Liver (tissue), 9 donors: ENCODE measurements around the gene BICDL2. TPM values are rescaled to one million over a fixed set of nuclear protein-coding genes. Genes with fewer than 3 reads are reported as not detected.

Experiments used
- DNase-seq: peaks from one replicate; pipeline ENCODE4 v3.0.0-alpha.2; 2017; ENCODE audit warnings: low spot score
- H3K27ac ChIP-seq, 2 donors: one replicate each; pipeline ENCODE4 v1.7.0; 2013; ENCODE audit warnings: inconsistent platforms in 2 of 2, low read length in 2 of 2, control low read depth in 1 of 2, low read depth in 1 of 2, mild to moderate bottlenecking in 1 of 2
- H3K27me3 ChIP-seq, 4 donors: one replicate each; pipeline versions ENCODE4 v1.6.1 to v1.7.0; 2013; ENCODE audit warnings: low read length in 3 of 4, inconsistent platforms in 1 of 4, mild to moderate bottlenecking in 1 of 4, moderate library complexity in 1 of 4; ENCODE audit not compliant: control insufficient read depth in 4 of 4, insufficient read depth in 4 of 4
- H3K36me3 ChIP-seq, 4 donors: one replicate each; pipeline versions ENCODE4 v1.6.1 to v1.7.0; 2013; ENCODE audit warnings: low read length in 3 of 4, mild to moderate bottlenecking in 3 of 4, low read depth in 1 of 4, moderate library complexity in 1 of 4; ENCODE audit not compliant: control insufficient read depth in 4 of 4, insufficient read depth in 3 of 4
- H3K4me1 ChIP-seq, 4 donors: one replicate each; pipeline versions ENCODE4 v1.6.1 to v1.7.0; 2013; ENCODE audit warnings: low read length in 3 of 4, mild to moderate bottlenecking in 3 of 4, moderate library complexity in 1 of 4; ENCODE audit not compliant: control insufficient read depth in 4 of 4, insufficient read depth in 4 of 4
- H3K4me3 ChIP-seq, 3 donors: one replicate each; pipeline versions ENCODE4 v1.6.1 to v1.7.0; 2013; ENCODE audit warnings: low read length in 3 of 3, control low read depth in 1 of 3, low read depth in 1 of 3, mild to moderate bottlenecking in 1 of 3
- H3K9ac ChIP-seq, 2 donors: one replicate each; pipeline ENCODE4 v1.7.0; 2013; ENCODE audit warnings: low read length in 2 of 2, mild to moderate bottlenecking in 2 of 2, moderate library complexity in 2 of 2, control low read depth in 1 of 2, low read depth in 1 of 2
- H3K9me3 ChIP-seq, 4 donors: one replicate each; pipeline versions ENCODE4 v1.6.1 to v1.7.0; 2013; ENCODE audit warnings: low read length in 3 of 4; ENCODE audit not compliant: control insufficient read depth in 4 of 4
- EGR1 ChIP-seq, 2 donors: IDR thresholded peaks; 2 replicates each; pipeline ENCODE4 v1.6.1; 2016 to 2018; ENCODE audit warnings: antibody characterized with exemption in 2 of 2, low read depth in 2 of 2
- FOXA1 ChIP-seq: IDR thresholded peaks from 2 replicates; pipeline ENCODE4 v1.6.1; 2016; ENCODE audit warnings: antibody characterized with exemption
- HNF4G ChIP-seq: IDR thresholded peaks from 2 replicates; pipeline ENCODE4 v1.6.1; 2016; ENCODE audit warnings: antibody characterized with exemption
- NR2F2 ChIP-seq: IDR thresholded peaks from 2 replicates; pipeline ENCODE4 v1.6.1; 2016; ENCODE audit warnings: antibody characterized with exemption
- RAD21 ChIP-seq, 2 donors: IDR thresholded peaks; 2 replicates each; pipeline ENCODE4 v1.6.1; 2016; ENCODE audit warnings: antibody characterized with exemption in 2 of 2, mild to moderate bottlenecking in 2 of 2
- RXRA ChIP-seq, 2 donors: IDR thresholded peaks; 2 replicates each; pipeline ENCODE4 v1.6.1; 2017 to 2018; ENCODE audit warnings: antibody characterized with exemption in 2 of 2, mild to moderate bottlenecking in 1 of 2
- YY1 ChIP-seq: IDR thresholded peaks from 2 replicates; pipeline ENCODE4 v1.6.1; 2016; ENCODE audit warnings: antibody characterized with exemption, mild to moderate bottlenecking
- ZBTB33 ChIP-seq: IDR thresholded peaks from 2 replicates; pipeline ENCODE4 v1.6.1; 2016; ENCODE audit warnings: antibody characterized with exemption
- WGBS: extraction: QIAGEN DNeasy Blood & Tissue Kit; methylation state at CpG from one replicate; pipeline ENCODE4 v1.1.7; 2013; 5-methylcytosine and 5-hydroxymethylcytosine counted together
- polyA plus RNA-seq, 2 donors: library from polyadenylated mRNA; stranded (reverse) in 1 of 2; unstranded in 1 of 2; fragments of 200-250 nt in 1 of 2; fragments of >200 nt in 1 of 2; fragmentation: Nextera tagmentation in 1 of 2; extraction: Ambion mirVana in 1 of 2; gene quantifications; one replicate each; pipeline versions ENCODE4 v1.2.1 to v1.2.3, GENCODE V29; 2013 to 2015
- total RNA-seq, 2 donors: library from RNA; depleted of rRNA; stranded (reverse); fragments of >200 nt; gene quantifications; one replicate each; pipeline ENCODE4 v1.2.3, GENCODE V29; 2014
- TF ChIP-seq, protein P1 (sequence below): fragments of 150-350 bp; IDR thresholded peaks from 2 replicates; pipeline ENCODE4 v1.5.1; 2017; ENCODE audit warnings: improper control_type of control experiment, low read depth, low read length; ENCODE audit not compliant: missing input control
- TF ChIP-seq, protein P2 (sequence below): IDR thresholded peaks from 2 replicates; pipeline ENCODE4 v1.6.1; 2016; ENCODE audit warnings: antibody characterized with exemption
- TF ChIP-seq, protein P3 (sequence below): IDR thresholded peaks from 2 replicates; pipeline ENCODE4 v1.6.1; 2016; ENCODE audit warnings: antibody characterized with exemption, mild to moderate bottlenecking
- donor health status: healthy.
- donor health status: healthy.
- donor health status: healthy.
- donor health status: healthy.
- donor health status: healthy.

The BICDL2 gene
- total and polyA plus RNA-seq, 4 donors: 0.15 to 0.59 (median 0.33) TPM; not detected in 1

GRCh38 chr16:3049921-3050481, 13.3 kb upstream of the BICDL2 start:
- TF ChIP-seq, protein P1, sequence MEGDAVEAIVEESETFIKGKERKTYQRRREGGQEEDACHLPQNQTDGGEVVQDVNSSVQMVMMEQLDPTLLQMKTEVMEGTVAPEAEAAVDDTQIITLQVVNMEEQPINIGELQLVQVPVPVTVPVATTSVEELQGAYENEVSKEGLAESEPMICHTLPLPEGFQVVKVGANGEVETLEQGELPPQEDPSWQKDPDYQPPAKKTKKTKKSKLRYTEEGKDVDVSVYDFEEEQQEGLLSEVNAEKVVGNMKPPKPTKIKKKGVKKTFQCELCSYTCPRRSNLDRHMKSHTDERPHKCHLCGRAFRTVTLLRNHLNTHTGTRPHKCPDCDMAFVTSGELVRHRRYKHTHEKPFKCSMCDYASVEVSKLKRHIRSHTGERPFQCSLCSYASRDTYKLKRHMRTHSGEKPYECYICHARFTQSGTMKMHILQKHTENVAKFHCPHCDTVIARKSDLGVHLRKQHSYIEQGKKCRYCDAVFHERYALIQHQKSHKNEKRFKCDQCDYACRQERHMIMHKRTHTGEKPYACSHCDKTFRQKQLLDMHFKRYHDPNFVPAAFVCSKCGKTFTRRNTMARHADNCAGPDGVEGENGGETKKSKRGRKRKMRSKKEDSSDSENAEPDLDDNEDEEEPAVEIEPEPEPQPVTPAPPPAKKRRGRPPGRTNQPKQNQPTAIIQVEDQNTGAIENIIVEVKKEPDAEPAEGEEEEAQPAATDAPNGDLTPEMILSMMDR: no peak
- TF ChIP-seq ZBTB33: no peak
- TF ChIP-seq RXRA (IDR thresholded peaks at IDR 0.05): no peak
- no peak for TF ChIP-seq YY1
- no peak for TF ChIP-seq NR2F2
- no peak for TF ChIP-seq FOXA1
- TF ChIP-seq, protein P2, sequence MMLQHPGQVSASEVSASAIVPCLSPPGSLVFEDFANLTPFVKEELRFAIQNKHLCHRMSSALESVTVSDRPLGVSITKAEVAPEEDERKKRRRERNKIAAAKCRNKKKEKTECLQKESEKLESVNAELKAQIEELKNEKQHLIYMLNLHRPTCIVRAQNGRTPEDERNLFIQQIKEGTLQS: no peak
- TF ChIP-seq RAD21 (IDR thresholded peaks at IDR 0.05): no peak
- TF ChIP-seq, protein P3, sequence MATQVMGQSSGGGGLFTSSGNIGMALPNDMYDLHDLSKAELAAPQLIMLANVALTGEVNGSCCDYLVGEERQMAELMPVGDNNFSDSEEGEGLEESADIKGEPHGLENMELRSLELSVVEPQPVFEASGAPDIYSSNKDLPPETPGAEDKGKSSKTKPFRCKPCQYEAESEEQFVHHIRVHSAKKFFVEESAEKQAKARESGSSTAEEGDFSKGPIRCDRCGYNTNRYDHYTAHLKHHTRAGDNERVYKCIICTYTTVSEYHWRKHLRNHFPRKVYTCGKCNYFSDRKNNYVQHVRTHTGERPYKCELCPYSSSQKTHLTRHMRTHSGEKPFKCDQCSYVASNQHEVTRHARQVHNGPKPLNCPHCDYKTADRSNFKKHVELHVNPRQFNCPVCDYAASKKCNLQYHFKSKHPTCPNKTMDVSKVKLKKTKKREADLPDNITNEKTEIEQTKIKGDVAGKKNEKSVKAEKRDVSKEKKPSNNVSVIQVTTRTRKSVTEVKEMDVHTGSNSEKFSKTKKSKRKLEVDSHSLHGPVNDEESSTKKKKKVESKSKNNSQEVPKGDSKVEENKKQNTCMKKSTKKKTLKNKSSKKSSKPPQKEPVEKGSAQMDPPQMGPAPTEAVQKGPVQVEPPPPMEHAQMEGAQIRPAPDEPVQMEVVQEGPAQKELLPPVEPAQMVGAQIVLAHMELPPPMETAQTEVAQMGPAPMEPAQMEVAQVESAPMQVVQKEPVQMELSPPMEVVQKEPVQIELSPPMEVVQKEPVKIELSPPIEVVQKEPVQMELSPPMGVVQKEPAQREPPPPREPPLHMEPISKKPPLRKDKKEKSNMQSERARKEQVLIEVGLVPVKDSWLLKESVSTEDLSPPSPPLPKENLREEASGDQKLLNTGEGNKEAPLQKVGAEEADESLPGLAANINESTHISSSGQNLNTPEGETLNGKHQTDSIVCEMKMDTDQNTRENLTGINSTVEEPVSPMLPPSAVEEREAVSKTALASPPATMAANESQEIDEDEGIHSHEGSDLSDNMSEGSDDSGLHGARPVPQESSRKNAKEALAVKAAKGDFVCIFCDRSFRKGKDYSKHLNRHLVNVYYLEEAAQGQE: no peak
- peaks cover 0 to 14% (median 5%) of the 10 kb centered on the region in 4 donors for H3K4me1 ChIP-seq
- no peak overlapping the region for H3K4me3 ChIP-seq
- H3K27me3 ChIP-seq: peaks cover 0 to 6% (median 1%) of the 10 kb centered on the region in 4 donors
- no peak overlapping the region for H3K9ac ChIP-seq
- DNase-seq: no peak
- H3K9me3 ChIP-seq: no peaks in the 10 kb centered on the region
- peaks cover 0 to 2% (median 0%) of the 10 kb centered on the region in 4 donors for H3K36me3 ChIP-seq
- H3K27ac ChIP-seq: no peak overlapping the region
- 84% methylated on average over 26 of the region's 26 CpGs for WGBS

DNA sequence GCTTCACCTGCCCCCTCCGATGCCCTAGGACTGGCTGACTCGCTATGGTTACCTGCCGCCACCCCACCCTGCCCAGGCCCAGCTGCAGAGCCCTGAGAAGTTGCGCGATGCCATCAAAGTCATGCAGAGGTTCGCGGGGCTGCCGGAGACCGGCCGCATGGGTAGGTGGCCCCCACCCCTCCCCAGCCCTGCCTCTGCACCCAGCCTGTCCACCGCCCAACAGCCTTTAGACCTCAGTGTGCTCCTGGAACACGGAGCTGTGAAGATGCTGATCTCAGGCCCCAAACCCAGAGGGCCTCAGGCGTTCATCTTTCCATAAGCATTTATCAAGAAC, 10.6 kb upstream of the BICDL2 start:
- no peak for TF ChIP-seq NR2F2
- no peak for TF ChIP-seq EGR1 (IDR thresholded peaks at IDR 0.05; ENCODE audit: low read depth in 2 of 2)
- TF ChIP-seq HNF4G: no peak
- Histone ChIP-seq H3K27me3 (peaks cover 0 to 6% (median 3%) of the 10 kb centered on the region in 4 donors), H3K4me3 (no peak overlapping the region), H3K9ac (no peak overlapping the region), H3K4me1 (peaks cover 0 to 14% (median 5%) of the 10 kb centered on the region in 4 donors), H3K36me3 (no peaks in the 10 kb centered on the region), H3K9me3 (no peaks in the 10 kb centered on the region), H3K27ac (no peak overlapping the region)
- WGBS: 10% methylated on average over 13 of the region's 13 CpGs
- DNase-seq: no peak
